Measurements from ENCODE around the gene C5orf63. TPM values are rescaled to one million over a fixed set of nuclear protein-coding genes. Genes with fewer than 3 reads are reported as not detected.
"Not testable (repeated sequence)": the region's sequence is repeated elsewhere in the genome, so short reads cannot be mapped to it uniquely, and the experiment has no call there.

Gene C5orf63
- total and polyA plus RNA-seq, 10 of the 15 experiments (the other 5 are each of a cell fraction or from before 2014, with no cell fraction given), result 8.7 to 54.3 (median 11.9) TPM

DNA sequence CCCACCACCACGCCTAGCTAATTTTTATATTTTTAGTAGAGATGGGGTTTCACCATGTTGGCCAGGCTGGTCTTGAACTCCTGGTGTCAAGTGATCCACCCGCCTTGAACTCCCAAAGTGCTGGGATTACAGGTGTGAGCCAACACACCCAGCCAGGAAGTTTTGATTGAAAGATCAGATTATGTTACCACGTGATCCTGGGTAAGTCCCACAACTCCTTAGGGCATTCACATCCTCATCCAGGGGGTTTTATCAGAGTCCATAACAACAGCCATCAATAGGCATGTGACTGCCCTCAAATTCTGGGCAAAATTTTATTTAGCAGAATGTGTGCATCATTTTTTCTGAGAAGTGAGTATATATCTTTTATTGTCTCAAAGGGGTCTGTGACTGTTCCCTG lies 68.0 kb downstream of the C5orf63 start:
- H3K4me3 ChIP-seq; H3K36me3 ChIP-seq (ENCODE audit: control insufficient read depth in 2 of 2, insufficient read depth in 2 of 2, low read length in 1 of 2); in situ Hi-C loops (cut with MboI); DNase-seq (ENCODE audit: low read depth, low spot score); H3K27ac ChIP-seq (ENCODE audit: control insufficient read depth, insufficient read depth); H2AFZ ChIP-seq (ENCODE audit: control insufficient read depth, low read depth, low read length); H3K9ac ChIP-seq (ENCODE audit: control insufficient read depth, insufficient read depth, low read length); ATAC-seq; H3K4me1 ChIP-seq (ENCODE audit: control insufficient read depth, insufficient read depth, low read length); BruUV-seq (replicated peaks); H3K4me2 ChIP-seq (ENCODE audit: control insufficient read depth, insufficient read depth); H3K79me2 ChIP-seq (ENCODE audit: control insufficient read depth, insufficient read depth, low read length); H3K27me3 ChIP-seq (replicated peaks in 1 of 2; ENCODE audit: control insufficient read depth in 2 of 2, insufficient read depth in 2 of 2, low read length in 1 of 2); H4K20me1 ChIP-seq (ENCODE audit: control insufficient read depth, insufficient read depth); H3K9me3 ChIP-seq (replicated peaks; ENCODE audit: control insufficient read depth, insufficient read depth, low read length); intact Hi-C loops (cut with micrococcal nuclease; ENCODE audit: unreplicated experiment); FAIRE-seq: not testable (repeated sequence)
- POLR2A ChIA-PET, result interaction anchor here (0.6 kb wide), 2 partner anchors 15 to 64 kb away, joined by 3 to 5 read pairs; no protein-coding TSS in a partner anchor
- 66% methylated on average over 3 of the region's 3 CpGs for WGBS (ENCODE audit: insufficient coverage, insufficient replicate concordance, low lambda C conversion rate, missing lambda C conversion rate)
- CTCF ChIA-PET, result interaction anchor here (1.4 kb wide), 1 partner anchor 19 kb away, joined by 3 read pairs; no protein-coding TSS in a partner anchor
- RAD21 ChIA-PET (ENCODE audit: unreplicated experiment), result interaction anchor here (1.3 to 1.5 kb wide), 2 partner anchors 20 to 33 kb away, joined by 4 to 5 read pairs; no protein-coding TSS in a partner anchor
- SMC1A ChIA-PET (ENCODE audit: uncharacterized antibody, unreplicated experiment), result interaction anchor here (0.9 to 6.2 kb wide), 8 partner anchors 10 to 44 kb away, joined by 3 to 68 read pairs (median 6); no protein-coding TSS in a partner anchor
- TF ChIP-seq MEF2B (IDR thresholded peaks at IDR 0.05; ENCODE audit: partially characterized antibody, poor library complexity, severe bottlenecking), result peak; percentile 28
- TF ChIP-seq RAD51 (IDR thresholded peaks at IDR 0.05), result peak; percentile 64; the same call in 1 of the 2 replicates

DNA sequence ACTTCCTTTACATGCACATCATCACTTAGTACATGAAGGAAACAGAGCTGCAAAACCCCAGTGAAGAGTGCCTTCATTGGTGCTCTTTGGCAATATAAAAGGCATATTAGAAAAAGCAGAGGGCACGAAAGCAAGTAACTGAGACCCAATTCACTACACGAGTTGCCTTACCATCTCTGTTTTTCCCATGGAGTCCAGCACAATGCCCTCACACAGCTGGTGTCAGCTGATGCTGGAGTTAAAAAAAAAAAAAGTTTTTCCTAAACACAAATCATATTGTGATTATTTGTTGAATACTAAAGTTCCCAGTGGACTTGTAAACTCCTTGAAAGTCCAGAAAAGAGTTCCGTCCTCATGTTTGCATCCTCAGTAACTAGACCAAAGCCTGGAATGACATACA lies 68.6 kb downstream of the C5orf63 start:
- POLR2A ChIA-PET, result interaction anchor here (0.6 to 1.3 kb wide), 4 partner anchors 9 to 63 kb away, joined by 3 to 5 read pairs (median 4); no protein-coding TSS in a partner anchor
- Histone ChIP-seq H4K20me1 (ENCODE audit: control insufficient read depth, insufficient read depth) (no peaks in the 10 kb centered on the region), H3K27ac (ENCODE audit: control insufficient read depth, insufficient read depth) (no peak overlapping the region), H3K4me2 (ENCODE audit: control insufficient read depth, insufficient read depth) (no peak overlapping the region), H3K27me3 (replicated peaks in 1 of 2; ENCODE audit: control insufficient read depth in 2 of 2, insufficient read depth in 2 of 2, low read length in 1 of 2) (no peaks in the 10 kb centered on the region), H2AFZ (ENCODE audit: control insufficient read depth, low read depth, low read length) (no peak overlapping the region), H3K36me3 (ENCODE audit: control insufficient read depth in 2 of 2, insufficient read depth in 2 of 2, low read length in 1 of 2) (no peaks in the 10 kb centered on the region; a peak in 1 of 4 replicates), H3K9me3 (replicated peaks; ENCODE audit: control insufficient read depth, insufficient read depth, low read length) (no peaks in the 10 kb centered on the region; the same call in 2 of the 3 replicates), H3K9ac (ENCODE audit: control insufficient read depth, insufficient read depth, low read length) (no peak overlapping the region), H3K4me1 (ENCODE audit: control insufficient read depth, insufficient read depth, low read length) (no peaks in the 10 kb centered on the region), H3K4me3 (no peak overlapping the region), H3K79me2 (ENCODE audit: control insufficient read depth, insufficient read depth, low read length) (no peaks in the 10 kb centered on the region)
- TF ChIP-seq SIX5 (IDR thresholded peaks at IDR 0.05; ENCODE audit: low read depth, low read length, severe bottlenecking) (no peak), BHLHE40 (IDR thresholded peaks at IDR 0.05; ENCODE audit: borderline replicate concordance in 1 of 2, low read depth in 2 of 2, low read length in 1 of 2) (no peak), RB1 (IDR thresholded peaks at IDR 0.05; ENCODE audit: borderline replicate concordance) (no peak), BMI1 (IDR thresholded peaks at IDR 0.05; ENCODE audit: borderline replicate concordance) (no peak), RUNX3 (IDR thresholded peaks at IDR 0.05; ENCODE audit: low read length) (no peak), NBN (IDR thresholded peaks at IDR 0.05) (no peak), HDAC6 (IDR thresholded peaks at IDR 0.05; ENCODE audit: unreplicated experiment) (no peak)
- TF ChIP-seq, protein P1, sequence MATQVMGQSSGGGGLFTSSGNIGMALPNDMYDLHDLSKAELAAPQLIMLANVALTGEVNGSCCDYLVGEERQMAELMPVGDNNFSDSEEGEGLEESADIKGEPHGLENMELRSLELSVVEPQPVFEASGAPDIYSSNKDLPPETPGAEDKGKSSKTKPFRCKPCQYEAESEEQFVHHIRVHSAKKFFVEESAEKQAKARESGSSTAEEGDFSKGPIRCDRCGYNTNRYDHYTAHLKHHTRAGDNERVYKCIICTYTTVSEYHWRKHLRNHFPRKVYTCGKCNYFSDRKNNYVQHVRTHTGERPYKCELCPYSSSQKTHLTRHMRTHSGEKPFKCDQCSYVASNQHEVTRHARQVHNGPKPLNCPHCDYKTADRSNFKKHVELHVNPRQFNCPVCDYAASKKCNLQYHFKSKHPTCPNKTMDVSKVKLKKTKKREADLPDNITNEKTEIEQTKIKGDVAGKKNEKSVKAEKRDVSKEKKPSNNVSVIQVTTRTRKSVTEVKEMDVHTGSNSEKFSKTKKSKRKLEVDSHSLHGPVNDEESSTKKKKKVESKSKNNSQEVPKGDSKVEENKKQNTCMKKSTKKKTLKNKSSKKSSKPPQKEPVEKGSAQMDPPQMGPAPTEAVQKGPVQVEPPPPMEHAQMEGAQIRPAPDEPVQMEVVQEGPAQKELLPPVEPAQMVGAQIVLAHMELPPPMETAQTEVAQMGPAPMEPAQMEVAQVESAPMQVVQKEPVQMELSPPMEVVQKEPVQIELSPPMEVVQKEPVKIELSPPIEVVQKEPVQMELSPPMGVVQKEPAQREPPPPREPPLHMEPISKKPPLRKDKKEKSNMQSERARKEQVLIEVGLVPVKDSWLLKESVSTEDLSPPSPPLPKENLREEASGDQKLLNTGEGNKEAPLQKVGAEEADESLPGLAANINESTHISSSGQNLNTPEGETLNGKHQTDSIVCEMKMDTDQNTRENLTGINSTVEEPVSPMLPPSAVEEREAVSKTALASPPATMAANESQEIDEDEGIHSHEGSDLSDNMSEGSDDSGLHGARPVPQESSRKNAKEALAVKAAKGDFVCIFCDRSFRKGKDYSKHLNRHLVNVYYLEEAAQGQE (IDR thresholded peaks at IDR 0.05; ENCODE audit: low read depth, low read length), result no peak
- RAD21 ChIA-PET (ENCODE audit: unreplicated experiment), result interaction anchor here (1.0 to 1.5 kb wide), 3 partner anchors 8 to 33 kb away, joined by 3 to 5 read pairs (median 4); no protein-coding TSS in a partner anchor
- in situ Hi-C loops (cut with MboI) (no loop called here), intact Hi-C loops (cut with micrococcal nuclease; ENCODE audit: unreplicated experiment) (no loop called here)
- BruUV-seq (replicated peaks), result no TSS peak
- CTCF ChIA-PET, result interaction anchor here (0.7 to 1.4 kb wide), 3 partner anchors 20 to 324 kb away, joined by 3 to 5 read pairs (median 3); no protein-coding TSS in a partner anchor
- FAIRE-seq (no peak), ATAC-seq (0 out of 3 replicates have a peak, but pooled peaks have one; percentile 39), DNase-seq (ENCODE audit: low read depth, low spot score) (no peak)
- SMC1A ChIA-PET (ENCODE audit: uncharacterized antibody, unreplicated experiment), result interaction anchor here (0.7 to 6.2 kb wide), 7 partner anchors 9 to 34 kb away, joined by 3 to 68 read pairs (median 5); no protein-coding TSS in a partner anchor
- WGBS (ENCODE audit: insufficient coverage, insufficient replicate concordance, low lambda C conversion rate, missing lambda C conversion rate), result 84% methylated on average over 3 of the region's 3 CpGs

Measured in GM12878 (cell line).